Activated T-cell treated with anti-CD3 and anti-CD28 coated beads, Interleukin-2, amount 50 U/mL, for 72 hours (primary cell): ENCODE results near the gene LY6G6D. TPM values are rescaled to one million over a fixed set of nuclear protein-coding genes. Genes with fewer than 3 reads are reported as not detected.
A peak's percentile ranks its signal among the peaks of the same experiment; 100 is the strongest.

Experiments used
- ATAC-seq, 2 donors: fragments of 150-1000 bp; cut with Tn5 transposase; replicated peaks in 1 of 2; 2 replicates each; pipeline ENCODE4 v1.10.0; 2021; ENCODE audit warnings: moderate library complexity in 2 of 2, mild to moderate bottlenecking in 1 of 2
- DNase-seq, 2 donors: peaks; one replicate each; pipeline ENCODE4 v3.0.0; 2021 to 2022; ENCODE audit warnings: mixed read lengths in 1 of 2
- H3K27ac Mint-ChIP-seq: one replicate; pipeline ENCODE4 v1.8.0; 2022; ENCODE audit warnings: mild to moderate bottlenecking, moderate library complexity, mixed read lengths
- H3K27me3 Mint-ChIP-seq: one replicate; pipeline ENCODE4 v1.8.0; 2022; ENCODE audit warnings: low read depth, mixed read lengths
- H3K36me3 Mint-ChIP-seq, 2 donors: one replicate each; pipeline ENCODE4 v1.8.0; 2022; ENCODE audit warnings: mixed read lengths in 2 of 2, mild to moderate bottlenecking in 1 of 2; ENCODE audit not compliant: insufficient read depth in 2 of 2
- H3K4me1 Mint-ChIP-seq: one replicate; pipeline ENCODE4 v1.8.0; 2022; ENCODE audit warnings: low read depth, mixed read lengths
- H3K4me3 Mint-ChIP-seq, 2 donors: one replicate each; pipeline ENCODE4 v1.8.0; 2022; ENCODE audit warnings: mild to moderate bottlenecking in 2 of 2, mixed read lengths in 2 of 2, moderate library complexity in 2 of 2
- H3K9me3 Mint-ChIP-seq, 2 donors: one replicate each; pipeline ENCODE4 v1.8.0; 2022; ENCODE audit warnings: mixed read lengths in 2 of 2
- total RNA-seq, 2 donors: library from RNA; stranded (reverse); gene quantifications; one replicate each; pipeline ENCODE4 v1.2.3, GENCODE V29; 2022

LY6G6D gene
- total RNA-seq, 2 donors from 2014 or later: not detected

GRCh38 chr6:31713991-31714684 is 1.0 kb upstream of the LY6G6D start:
- H3K36me3 Mint-ChIP-seq: no peaks in the 10 kb centered on the region
- no peak overlapping the region for H3K27ac Mint-ChIP-seq

GRCh38 chr6:31717499-31718222 is 2.5 kb downstream of the LY6G6D start:
- Mint-ChIP-seq H3K4me1 (peaks cover 11% of the 10 kb centered on the region), H3K27me3 (peaks cover 6% of the 10 kb centered on the region), H3K9me3 (no peaks in the 10 kb centered on the region), H3K36me3 (no peaks in the 10 kb centered on the region), H3K27ac (no peak overlapping the region), H3K4me3 (no peak overlapping the region)
- DNase-seq (no peak), ATAC-seq (no peak)

More at GRCh38 chr6:31713991-31714684, 1.0 kb upstream of the LY6G6D start:
- ATAC-seq: no peak
- H3K4me1 Mint-ChIP-seq: peaks cover 15% of the 10 kb centered on the region
- H3K4me3 Mint-ChIP-seq: no peak overlapping the region
- no peaks in the 10 kb centered on the region for H3K9me3 Mint-ChIP-seq
- peaks cover 6% of the 10 kb centered on the region for H3K27me3 Mint-ChIP-seq
- no peak for DNase-seq

GRCh38 chr6:31718265-31718664 is 3.1 kb downstream of the LY6G6D start:
- Mint-ChIP-seq H3K27me3 (peaks cover 6% of the 10 kb centered on the region), H3K27ac (no peak overlapping the region), H3K9me3 (no peaks in the 10 kb centered on the region), H3K36me3 (no peaks in the 10 kb centered on the region), H3K4me3 (no peak overlapping the region), H3K4me1 (peaks cover 13% of the 10 kb centered on the region)
- DNase-seq (no peak), ATAC-seq (no peak)

- H3K27ac Mint-ChIP-seq: no peak overlapping the region
- H3K36me3 Mint-ChIP-seq: no peaks in the 10 kb centered on the region
- ATAC-seq (no peak), DNase-seq (no peak)
- peaks cover 3% of the 10 kb centered on the region for H3K27me3 Mint-ChIP-seq
- H3K4me3 Mint-ChIP-seq: no peak overlapping the region
- no peaks in the 10 kb centered on the region for H3K9me3 Mint-ChIP-seq
- H3K4me1 Mint-ChIP-seq: peaks cover 13% of the 10 kb centered on the region
Measured at GRCh38 chr6:31719001-31719400, 3.9 kb downstream of the LY6G6D start.

DNA sequence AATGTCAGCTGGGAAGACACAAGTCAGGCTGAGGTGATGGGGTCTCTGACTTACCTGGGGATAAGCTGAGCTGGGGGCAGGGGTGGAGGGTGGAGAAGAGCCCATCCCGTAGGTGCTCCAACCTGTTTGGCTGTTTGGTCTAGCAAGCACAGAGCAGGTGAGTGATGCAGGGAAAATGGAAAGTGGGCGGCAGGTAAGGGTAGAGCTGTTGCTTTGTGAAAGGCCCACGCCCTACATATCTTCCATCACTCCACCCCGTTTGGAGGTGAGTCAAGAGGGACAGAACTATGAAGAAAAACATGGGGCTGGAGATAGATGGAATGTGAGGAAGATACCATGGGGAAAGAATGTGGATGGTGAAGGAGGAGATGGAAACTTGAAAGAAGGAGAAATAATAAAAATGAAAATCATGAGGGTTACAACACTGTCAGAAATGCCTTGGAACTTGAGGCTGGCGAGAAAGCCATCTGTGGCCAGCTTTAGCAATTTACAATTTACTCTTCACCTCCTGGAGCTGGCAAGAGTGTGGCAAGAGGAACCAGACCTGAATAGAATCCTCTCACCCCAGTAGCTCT is 5.1 kb downstream of the LY6G6D start:
- H3K4me1 Mint-ChIP-seq: peaks cover 9% of the 10 kb centered on the region
- ATAC-seq: no peak
- H3K27ac Mint-ChIP-seq: no peak overlapping the region
- no peaks in the 10 kb centered on the region for H3K36me3 Mint-ChIP-seq
- H3K9me3 Mint-ChIP-seq: no peaks in the 10 kb centered on the region
- no peak overlapping the region for H3K4me3 Mint-ChIP-seq
- no peak for DNase-seq
- no peaks in the 10 kb centered on the region for H3K27me3 Mint-ChIP-seq

- DNase-seq (no peak), ATAC-seq (no peak)
- peaks cover 21% of the 10 kb centered on the region for H3K4me1 Mint-ChIP-seq
- no peak within 1 kb of the TSS for H3K27ac Mint-ChIP-seq
- H3K27me3 Mint-ChIP-seq: no peaks in the 10 kb centered on the region
- H3K9me3 Mint-ChIP-seq: no peaks in the 10 kb centered on the region
- H3K4me3 Mint-ChIP-seq: no peak within 1 kb of the TSS
- peaks cover 0 to 2% of the 10 kb centered on the region in 2 donors for H3K36me3 Mint-ChIP-seq
Measured at GRCh38 chr6:31721351-31722020, 6.3 kb downstream of the LY6G6D start, which contains the start of gene LY6G6C. LY6G6C (minus strand) TSS chr6:31721746; CDS start chr6:31721679, 67 bp downstream.

DNA sequence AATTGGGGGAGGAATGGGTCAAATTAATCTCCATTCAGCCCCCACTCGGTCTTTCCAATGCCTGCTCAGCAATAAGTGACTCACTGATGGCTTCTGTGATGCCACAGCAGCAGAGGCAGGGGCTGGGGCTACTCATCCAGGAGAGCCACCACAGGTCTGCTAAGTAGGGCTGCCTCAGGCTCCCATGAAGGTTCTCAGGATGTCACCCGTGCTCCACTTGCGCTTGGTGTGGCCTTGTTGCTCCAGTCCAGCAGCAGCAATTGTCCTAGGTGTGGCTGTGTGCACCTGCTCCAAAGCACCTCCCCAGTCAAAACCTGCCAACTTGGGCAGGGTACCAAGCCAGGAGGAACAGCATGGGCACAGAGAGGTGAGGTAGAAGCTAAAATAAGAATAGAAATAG is 7.0 kb downstream of the LY6G6D start:
- ATAC-seq (no peak), DNase-seq (no peak)
- no peak overlapping the region for H3K4me3 Mint-ChIP-seq
- H3K27me3 Mint-ChIP-seq: no peaks in the 10 kb centered on the region
- no peaks in the 10 kb centered on the region for H3K9me3 Mint-ChIP-seq
- peaks cover 0 to 2% of the 10 kb centered on the region in 2 donors for H3K36me3 Mint-ChIP-seq
- peaks cover 28% of the 10 kb centered on the region for H3K4me1 Mint-ChIP-seq
- H3K27ac Mint-ChIP-seq: no peak overlapping the region

- ATAC-seq (no peak), DNase-seq (no peak)
- Mint-ChIP-seq H3K9me3 (no peaks in the 10 kb centered on the region), H3K27me3 (no peaks in the 10 kb centered on the region), H3K27ac (no peak within 1 kb of the TSS), H3K4me3 (no peak within 1 kb of the TSS), H3K4me1 (peaks cover 37% of the 10 kb centered on the region), H3K36me3 (peaks cover 0 to 2% of the 10 kb centered on the region in 2 donors)
Measured at GRCh38 chr6:31723245-31723979, 8.3 kb downstream of the LY6G6D start, which contains the start of gene MPIG6B. MPIG6B (plus strand) TSS chr6:31723373; CDS start chr6:31723384, 11 bp downstream.

GRCh38 chr6:31723980-31724691 is 9.0 kb downstream of the LY6G6D start:
- ATAC-seq (no peak), DNase-seq (no peak)
- no peaks in the 10 kb centered on the region for H3K9me3 Mint-ChIP-seq
- H3K27ac Mint-ChIP-seq: no peak overlapping the region
- no peak overlapping the region for H3K4me3 Mint-ChIP-seq
- H3K27me3 Mint-ChIP-seq: no peaks in the 10 kb centered on the region
- peaks cover 44% of the 10 kb centered on the region for H3K4me1 Mint-ChIP-seq
- peaks cover 0 to 2% of the 10 kb centered on the region in 2 donors for H3K36me3 Mint-ChIP-seq

GRCh38 chr6:31725502-31726350 is 10.6 kb downstream of the LY6G6D start:
- Mint-ChIP-seq H3K4me1 (peaks cover 56% of the 10 kb centered on the region), H3K36me3 (peaks cover 0 to 5% of the 10 kb centered on the region in 2 donors), H3K27ac (no peak overlapping the region), H3K27me3 (no peaks in the 10 kb centered on the region), H3K4me3 (no peak overlapping the region), H3K9me3 (no peaks in the 10 kb centered on the region)
- ATAC-seq (peak in 1 of 2 donors; percentile 12), DNase-seq (no peak)

DNA sequence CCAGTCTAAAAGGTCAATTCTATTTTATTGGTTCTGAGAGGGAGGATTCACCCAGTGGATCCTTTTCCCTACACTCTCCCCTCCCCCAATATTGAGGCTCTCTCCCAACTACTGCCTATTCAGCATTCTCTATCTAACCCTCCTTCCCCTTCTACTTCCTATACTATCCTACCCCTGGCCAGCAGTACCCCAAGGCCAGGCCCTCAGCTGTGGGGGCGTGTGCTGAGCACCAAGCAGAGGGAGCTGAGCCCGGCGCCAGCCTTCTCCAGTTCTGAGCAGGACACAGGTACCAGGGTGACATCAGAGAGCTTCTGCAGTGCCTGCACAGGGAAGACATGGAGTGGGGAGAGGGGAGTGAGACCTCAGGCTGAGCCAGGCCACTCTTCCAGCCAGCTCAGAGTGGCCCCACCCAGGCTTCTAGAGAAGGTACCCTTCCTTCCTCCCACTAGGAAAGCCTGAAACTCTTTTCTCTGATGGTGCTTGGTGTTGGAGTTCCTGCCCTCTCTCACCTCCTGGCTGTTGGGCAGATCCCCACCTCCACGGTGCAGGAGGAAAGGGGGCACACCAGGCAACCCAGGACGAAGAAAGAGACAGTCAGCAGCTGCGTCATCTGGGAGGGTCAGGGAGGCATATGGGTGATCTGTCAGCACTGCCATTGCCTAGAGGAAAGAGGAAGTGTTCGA is 12.0 kb downstream of the LY6G6D start:
- ATAC-seq: no peak
- Mint-ChIP-seq H3K27me3 (no peaks in the 10 kb centered on the region), H3K27ac (no peak overlapping the region), H3K36me3 (peaks cover 3 to 12% of the 10 kb centered on the region in 2 donors), H3K9me3 (no peaks in the 10 kb centered on the region), H3K4me1 (peaks cover 55% of the 10 kb centered on the region), H3K4me3 (peak overlapping the region; percentile 34 to 55)
- DNase-seq: no peak
